Activated CD4-positive, alpha-beta T cell treated with anti-CD3 and anti-CD28 coated beads, Interleukin-2, amount 50 U/mL, for 16 hours (primary cell): ENCODE data around the gene DCAF6.
"Not testable (repeated sequence)": the region's sequence is repeated elsewhere in the genome, so short reads cannot be mapped to it uniquely, and the experiment has no call there.

Experiments used
- DNase-seq: peaks from one replicate; pipeline ENCODE4 v3.0.0-alpha.2; 2020

DCAF6 gene

DNA sequence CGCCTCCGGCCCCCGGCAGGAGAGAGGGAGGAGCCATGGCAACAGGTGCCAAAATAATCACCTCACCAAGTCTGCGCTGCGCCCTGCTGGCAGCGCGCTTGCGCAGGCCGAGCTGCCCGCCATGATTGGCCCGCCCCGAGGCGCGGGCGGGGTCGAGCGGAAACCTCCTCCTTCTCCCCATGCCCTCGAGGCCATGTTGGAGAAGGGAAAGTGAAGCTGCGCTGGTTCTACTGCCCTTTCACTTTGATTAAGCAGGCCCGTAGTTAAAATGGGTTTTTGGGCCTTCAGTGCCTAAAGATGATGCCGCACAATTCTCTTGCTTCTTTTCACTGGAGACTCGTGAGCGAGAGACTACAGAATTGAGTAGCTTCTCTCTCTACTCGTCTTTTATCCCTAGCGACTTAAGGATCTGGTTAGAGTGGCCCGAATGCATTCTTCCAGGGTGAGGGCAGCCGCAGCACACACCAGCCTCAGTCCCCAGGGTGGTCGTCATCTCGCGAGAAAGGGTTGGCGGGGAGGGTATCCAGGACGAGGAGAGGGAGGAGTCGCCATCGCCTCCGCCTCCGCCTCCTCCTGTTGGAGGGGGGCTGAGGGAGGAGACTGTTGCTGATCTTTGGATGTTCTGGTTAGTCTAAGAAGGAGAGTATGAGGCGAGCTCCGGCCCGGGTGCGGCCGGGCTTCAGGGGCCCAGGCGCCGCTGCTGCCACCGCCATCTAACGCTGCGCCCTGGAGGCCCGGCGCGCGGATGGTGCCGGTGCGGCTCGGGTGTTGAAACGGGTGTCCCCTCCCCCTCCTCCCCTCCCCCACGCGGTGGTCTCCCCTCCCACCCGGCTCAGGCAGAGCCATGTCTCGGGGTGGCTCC lies at the start of gene DCAF6:
DCAF6 (plus strand) TSS at position 616 of the 862 bp plus-strand sequence; CDS start at position 845, 229 bp downstream.
- DNase-seq = peak; percentile 98

GRCh38 chr1:167887187-167887586 lies 49.3 kb upstream of the DCAF6 start:
- not testable (repeated sequence) for DNase-seq

DNA sequence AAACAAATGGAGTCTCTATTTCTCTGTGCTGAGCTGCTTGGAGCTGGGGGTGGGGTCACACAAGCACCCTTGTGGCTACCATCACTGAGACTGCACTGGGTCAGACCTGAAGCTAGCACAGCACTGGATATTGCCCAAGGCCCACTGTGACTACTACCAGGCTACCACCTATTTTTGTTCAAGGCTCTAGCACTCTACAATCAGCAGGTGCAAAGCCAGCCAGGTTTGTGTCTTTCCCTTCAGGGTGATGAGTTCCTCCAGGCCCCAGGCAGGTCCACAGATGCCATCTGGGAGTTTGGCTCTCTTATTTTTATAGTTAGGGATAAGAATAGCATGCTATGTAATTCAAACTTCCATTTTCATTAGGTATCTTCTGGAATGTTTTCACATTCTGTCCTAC lies 46.1 kb upstream of the DCAF6 start:
- no peak for DNase-seq

- DNase-seq = no peak
Measured at GRCh38 chr1:167893798-167894197, 42.7 kb upstream of the DCAF6 start.

- DNase-seq = no peak
Measured at GRCh38 chr1:167898578-167899222, 37.8 kb upstream of the DCAF6 start.

GRCh38 chr1:167899253-167899681 lies 37.2 kb upstream of the DCAF6 start:
- DNase-seq = no peak

GRCh38 chr1:167900907-167901306 lies 35.6 kb upstream of the DCAF6 start:
- no peak for DNase-seq

DNA sequence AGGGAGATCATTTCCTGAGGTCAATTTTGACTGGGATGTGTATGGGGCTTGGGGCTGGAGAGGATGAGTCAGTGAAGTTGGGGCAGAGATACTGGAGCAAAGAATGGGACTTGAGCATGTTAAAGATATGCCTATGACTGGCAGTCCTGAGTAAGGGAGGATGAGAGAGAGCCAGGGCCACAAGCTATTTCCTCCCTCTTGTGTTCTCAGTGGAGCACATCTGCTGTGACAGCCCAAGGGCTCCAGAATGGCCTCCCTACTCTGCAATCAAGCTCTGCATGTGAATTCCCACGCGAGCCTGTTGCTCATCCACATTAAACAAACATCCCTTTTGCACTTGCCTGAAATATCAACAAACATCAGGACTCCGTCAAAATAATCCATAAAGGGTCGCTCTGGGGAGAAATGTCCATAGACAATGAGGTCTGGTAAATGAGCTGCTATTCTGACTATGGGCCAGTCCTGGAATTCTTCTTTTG lies 31.8 kb upstream of the DCAF6 start:
- no peak for DNase-seq

DNA sequence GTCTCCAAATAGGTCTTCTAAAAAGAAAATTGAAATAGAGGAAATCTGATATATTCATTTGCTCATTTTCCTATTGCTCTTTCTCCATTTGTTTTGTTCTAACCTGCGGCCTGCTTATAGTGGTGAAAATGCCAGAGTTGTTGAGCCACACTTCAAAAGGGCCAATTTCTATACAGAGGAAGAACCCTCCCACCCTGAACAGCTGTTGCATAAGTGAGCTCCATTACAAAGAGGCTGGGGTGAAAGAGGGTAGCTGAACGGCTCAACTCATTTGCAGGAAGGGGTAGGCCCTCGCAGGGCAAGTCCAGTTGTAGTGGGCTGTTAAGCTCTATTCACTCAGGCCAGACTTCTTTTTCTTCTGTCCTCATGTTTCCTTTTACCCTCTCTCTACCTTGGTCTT lies 31.3 kb upstream of the DCAF6 start:
- DNase-seq = no peak

- no peak for DNase-seq
Measured at GRCh38 chr1:167905671-167906070, 30.8 kb upstream of the DCAF6 start.

- DNase-seq = no peak
Measured at GRCh38 chr1:167909691-167910180, 26.7 kb upstream of the DCAF6 start.

- no peak for DNase-seq
Measured at GRCh38 chr1:167910530-167910929, 26.0 kb upstream of the DCAF6 start.

DNA sequence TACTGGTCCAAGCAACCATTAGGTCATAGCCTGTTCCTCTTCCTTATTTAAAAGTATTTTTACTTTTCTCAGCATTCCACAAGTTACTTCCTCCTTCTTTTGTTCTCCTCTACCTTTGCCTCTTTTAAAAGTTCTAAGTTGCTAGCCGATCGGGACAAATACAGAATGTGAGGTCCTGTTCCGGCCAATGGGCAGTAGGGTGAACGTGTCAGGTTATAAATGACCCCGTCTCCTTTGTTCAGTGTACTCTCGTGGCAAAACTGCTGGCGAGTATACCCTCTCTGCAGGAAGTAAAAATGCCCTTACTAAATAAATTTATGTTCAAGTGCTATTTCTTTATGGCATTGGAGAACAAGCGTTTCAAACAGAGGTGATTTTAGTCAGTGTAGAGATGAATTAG lies 25.1 kb upstream of the DCAF6 start:
- DNase-seq = no peak

- DNase-seq = no peak
Measured at GRCh38 chr1:167912294-167912693, 24.2 kb upstream of the DCAF6 start.

DNA sequence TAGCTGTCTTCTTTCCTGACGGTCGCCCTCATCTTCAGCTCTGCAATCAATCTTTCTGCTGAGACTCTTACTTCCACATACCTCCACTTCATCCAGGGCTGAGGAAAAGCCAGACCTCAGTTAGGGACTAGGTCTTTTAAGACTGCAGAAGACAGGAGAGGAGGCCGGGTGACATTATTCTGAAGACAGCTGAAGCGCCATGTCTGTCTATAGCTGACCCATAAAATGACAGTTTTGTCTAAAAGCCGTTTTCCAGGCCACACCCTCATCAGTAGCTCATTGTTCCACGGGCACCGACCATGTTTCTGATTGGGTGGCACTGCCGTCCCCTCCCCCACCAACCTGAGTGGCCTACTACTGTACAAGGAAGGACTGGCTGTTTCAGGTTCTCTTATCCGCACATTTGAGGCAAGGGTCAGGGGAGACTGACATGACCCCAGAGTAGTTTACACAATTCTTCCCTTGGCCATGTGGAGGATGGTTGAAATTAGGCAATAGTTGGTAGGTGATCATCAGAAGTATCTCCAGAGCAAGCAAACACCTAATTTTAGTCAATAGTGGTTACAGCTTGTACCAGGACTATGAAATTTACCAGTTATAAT lies 22.5 kb upstream of the DCAF6 start, which contains the start of gene ADCY10:
ADCY10 (minus strand) TSS at position 240 of the 602 bp plus-strand sequence. CDS start 8,994 bp downstream, outside the sequence.
- DNase-seq = no peak

- DNase-seq = no peak
Measured at GRCh38 chr1:167915569-167915968, 20.9 kb upstream of the DCAF6 start.

GRCh38 chr1:167916766-167917511 lies 19.5 kb upstream of the DCAF6 start:
- DNase-seq = no peak

DNA sequence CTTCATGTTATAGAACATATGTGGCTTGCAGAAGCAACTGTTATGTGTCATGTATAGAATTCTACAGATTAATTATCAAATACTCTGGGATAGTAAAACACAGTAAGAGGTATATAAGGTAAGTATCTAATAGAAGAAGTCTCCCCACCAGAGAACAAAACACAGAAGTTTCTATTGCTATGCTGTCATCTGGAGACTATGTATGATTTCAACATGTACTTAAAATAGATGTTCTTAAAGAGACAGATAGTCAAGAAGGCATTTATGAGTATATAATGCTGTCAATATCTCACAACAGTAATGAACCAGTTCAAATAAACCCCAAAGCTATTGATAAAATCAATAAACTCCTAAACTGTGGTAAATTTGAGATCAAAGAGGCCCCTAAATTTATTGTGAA lies 14.5 kb upstream of the DCAF6 start:
- no peak for DNase-seq

DNA sequence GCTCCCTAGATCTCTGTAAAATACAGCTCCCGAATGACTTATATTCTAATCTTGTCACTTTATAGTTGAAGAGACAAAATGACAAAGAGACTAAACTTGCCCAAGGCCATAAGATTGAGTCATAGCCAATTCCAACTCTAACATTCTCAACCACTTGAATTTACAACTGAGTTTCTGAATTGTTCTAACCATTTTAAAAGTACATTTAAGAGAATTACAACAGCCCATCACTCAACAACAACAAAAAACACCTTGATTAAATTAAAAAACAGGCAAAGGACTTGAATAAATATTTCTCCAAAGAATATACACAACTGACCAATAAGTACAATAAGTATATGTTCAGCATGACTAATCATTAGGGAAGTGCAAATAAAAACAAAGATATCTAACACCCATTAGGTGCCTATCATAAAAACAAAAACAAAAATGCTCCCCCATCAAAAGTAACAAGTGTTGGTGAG lies 13.8 kb upstream of the DCAF6 start:
- DNase-seq = no peak

- no peak for DNase-seq
Measured at GRCh38 chr1:167923324-167924056, 13.0 kb upstream of the DCAF6 start.

DNA sequence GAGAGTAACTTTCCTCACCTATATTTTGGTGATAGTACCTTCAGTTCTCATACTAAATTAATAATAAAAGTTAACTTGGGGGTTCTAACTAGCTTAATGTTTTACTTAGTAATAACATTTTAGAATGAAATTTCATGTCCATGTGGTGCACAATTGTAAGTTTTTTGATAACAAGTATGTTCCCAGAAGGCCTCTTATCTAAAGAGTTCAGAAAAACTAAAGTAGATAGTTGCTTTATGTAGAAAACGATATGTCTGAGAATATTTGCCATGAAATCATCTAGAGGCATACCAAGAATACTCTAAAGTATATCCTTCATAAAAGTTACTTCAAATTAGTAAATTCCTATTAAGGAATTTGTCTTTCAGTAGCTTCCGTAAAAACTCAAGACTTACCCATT lies 12.4 kb upstream of the DCAF6 start:
- DNase-seq = no peak
